Bronchial epithelial cell (primary cell): ENCODE measurements around the gene MST1. TPM values are rescaled to one million over a fixed set of nuclear protein-coding genes. Genes with fewer than 3 reads are reported as not detected.

Experiments used
- DNase-seq: peaks from one replicate; pipeline ENCODE4 v3.0.0-alpha.2; 2010; ENCODE audit warnings: low read depth
- FAIRE-seq: peaks from 2 replicates; lab custom pipeline; 2011; peaks lifted over from hg19 to GRCh38; lab: Jason Lieb, UNC
- H3K27me3 ChIP-seq: 2 replicates; pipeline ENCODE4 v1.5.1; 2011; ENCODE audit warnings: low read length; ENCODE audit not compliant: control insufficient read depth, insufficient read depth
- H3K36me3 ChIP-seq: 2 replicates; pipeline ENCODE4 v1.5.1; 2011; ENCODE audit warnings: low read length; ENCODE audit not compliant: control insufficient read depth, insufficient read depth
- H3K4me3 ChIP-seq: 2 replicates; pipeline ENCODE4 v1.5.1; 2011; ENCODE audit warnings: mild to moderate bottlenecking, low read depth, low read length, control low read depth
- CTCF ChIP-seq: IDR thresholded peaks from 2 replicates; pipeline ENCODE4 v1.5.1; 2011; ENCODE audit warnings: mild to moderate bottlenecking, moderate library complexity, low read length, control low read depth, inconsistent platforms; ENCODE audit not compliant: insufficient read depth, severe bottlenecking
- total RNA-seq: library from RNA; depleted of rRNA; stranded (reverse); fragments of >200 nt; gene quantifications from 2 replicates; pipeline ENCODE4 v1.2.1, GENCODE V29; 2014

The MST1 gene
- total RNA-seq, 1 donor from 2014 or later = 4.7 TPM

GRCh38 chr3:49723628-49724551 lies 34.6 kb upstream of the MST1 start, which contains the start of gene GMPPB:
TSS of gene GMPPB (minus strand) at chr3:49723951. CDS start at chr3:49723726, 225 bp downstream.
- H3K27me3 ChIP-seq = no peaks in the 10 kb centered on the region
- H3K36me3 ChIP-seq = peaks cover 16% of the 10 kb centered on the region
- DNase-seq (peak; percentile 88), FAIRE-seq (no peak)
- H3K4me3 ChIP-seq = peak within 1 kb of the TSS; percentile 86
- TF ChIP-seq CTCF = no peak

- DNase-seq (peak; percentile 55), FAIRE-seq (no peak)
- H3K4me3 ChIP-seq = peak overlapping the region; percentile 86
- H3K27me3 ChIP-seq = no peaks in the 10 kb centered on the region
- peaks cover 16% of the 10 kb centered on the region for H3K36me3 ChIP-seq
- no peak for TF ChIP-seq CTCF
These were observed 34.0 kb upstream of the MST1 start for GRCh38 chr3:49723296-49723627.

GRCh38 chr3:49722896-49723295 lies 33.6 kb upstream of the MST1 start:
- Histone ChIP-seq H3K36me3 (peaks cover 15% of the 10 kb centered on the region), H3K27me3 (no peaks in the 10 kb centered on the region), H3K4me3 (peak overlapping the region; percentile 86)
- no peak for DNase-seq
- no peak for FAIRE-seq
- no peak for TF ChIP-seq CTCF

- DNase-seq (no peak), FAIRE-seq (peak; percentile 32)
- Histone ChIP-seq H3K36me3 (peaks cover 14% of the 10 kb centered on the region), H3K27me3 (no peaks in the 10 kb centered on the region), H3K4me3 (no peak overlapping the region)
- TF ChIP-seq CTCF = no peak
These were observed 32.9 kb upstream of the MST1 start for GRCh38 chr3:49721896-49722781.

GRCh38 chr3:49721596-49721895 lies 32.3 kb upstream of the MST1 start:
- Histone ChIP-seq H3K27me3 (no peaks in the 10 kb centered on the region), H3K36me3 (peaks cover 14% of the 10 kb centered on the region), H3K4me3 (no peak overlapping the region)
- FAIRE-seq = no peak
- no peak for DNase-seq
- no peak for TF ChIP-seq CTCF
